IPS-NIHi7 (cell line): ENCODE results near the gene ATP5F1E.

Experiments
- DNase-seq: peaks from one replicate; pipeline ENCODE4 v3.0.0; 2012; ENCODE audit warnings: mixed read lengths; ENCODE audit errors: extremely low spot score

Gene ATP5F1E

GRCh38 chr20:59032023-59032712 lies at the start of gene ATP5F1E:
Gene ATP5F1E, minus strand, starts transcription at chr20:59032335. Its CDS starts 84 bp downstream, at chr20:59032251.
- peak; percentile 99 for DNase-seq

GRCh38 chr20:59081036-59081435 lies 48.9 kb upstream of the ATP5F1E start:
- no peak for DNase-seq

- DNase-seq = no peak
These were observed 46.1 kb upstream of the ATP5F1E start for GRCh38 chr20:59078231-59078630.

- no peak for DNase-seq
These were observed 45.6 kb upstream of the ATP5F1E start for GRCh38 chr20:59077705-59078104.

GRCh38 chr20:59075934-59076508 lies 43.9 kb upstream of the ATP5F1E start:
- DNase-seq = no peak

- no peak for DNase-seq
These were observed 42.3 kb upstream of the ATP5F1E start for GRCh38 chr20:59074456-59074855.

- no peak for DNase-seq
These were observed 41.4 kb upstream of the ATP5F1E start for GRCh38 chr20:59073582-59073981.

- no peak for DNase-seq
These were observed 39.1 kb upstream of the ATP5F1E start for GRCh38 chr20:59071216-59071615.

GRCh38 chr20:59069026-59069425 lies 36.9 kb upstream of the ATP5F1E start:
- no peak for DNase-seq

- no peak for DNase-seq
These were observed 36.4 kb upstream of the ATP5F1E start for GRCh38 chr20:59068534-59068933.

GRCh38 chr20:59064214-59064722 lies 32.1 kb upstream of the ATP5F1E start:
- no peak for DNase-seq

- peak; percentile 47 for DNase-seq
These were observed 31.5 kb upstream of the ATP5F1E start for GRCh38 chr20:59063358-59064213.

- DNase-seq = no peak
These were observed 29.9 kb upstream of the ATP5F1E start for GRCh38 chr20:59062081-59062480.

GRCh38 chr20:59055302-59055701 lies 23.2 kb upstream of the ATP5F1E start:
- no peak for DNase-seq

- DNase-seq = no peak
These were observed 19.6 kb upstream of the ATP5F1E start for GRCh38 chr20:59051666-59052185.

- DNase-seq = no peak
These were observed 18.3 kb upstream of the ATP5F1E start for GRCh38 chr20:59050437-59050836.

GRCh38 chr20:59048681-59049030 lies 16.5 kb upstream of the ATP5F1E start:
- DNase-seq = no peak

GRCh38 chr20:59047938-59048680 lies 16.0 kb upstream of the ATP5F1E start:
- no peak for DNase-seq

- DNase-seq = no peak
These were observed 14.7 kb upstream of the ATP5F1E start for GRCh38 chr20:59046862-59047261.

- DNase-seq = no peak
These were observed 12.7 kb upstream of the ATP5F1E start for GRCh38 chr20:59044796-59045195.

GRCh38 chr20:59044295-59044694 lies 12.2 kb upstream of the ATP5F1E start:
- no peak for DNase-seq

GRCh38 chr20:59043698-59044097 lies 11.6 kb upstream of the ATP5F1E start:
- DNase-seq = no peak
